GM21576 (cell line): ENCODE results near the gene HSD17B4.
"Not testable (repeated sequence)": the region's sequence is repeated elsewhere in the genome, so short reads cannot be mapped to it uniquely, and the experiment has no call there.

Experiments
- ATAC-seq: cut with Tn5 transposase; IDR thresholded peaks from one replicate; pipeline ENCODE4 v1.9.1; 2021; ENCODE audit warnings: mild to moderate bottlenecking, moderate library complexity; ENCODE audit not compliant: unreplicated experiment

Gene HSD17B4

DNA sequence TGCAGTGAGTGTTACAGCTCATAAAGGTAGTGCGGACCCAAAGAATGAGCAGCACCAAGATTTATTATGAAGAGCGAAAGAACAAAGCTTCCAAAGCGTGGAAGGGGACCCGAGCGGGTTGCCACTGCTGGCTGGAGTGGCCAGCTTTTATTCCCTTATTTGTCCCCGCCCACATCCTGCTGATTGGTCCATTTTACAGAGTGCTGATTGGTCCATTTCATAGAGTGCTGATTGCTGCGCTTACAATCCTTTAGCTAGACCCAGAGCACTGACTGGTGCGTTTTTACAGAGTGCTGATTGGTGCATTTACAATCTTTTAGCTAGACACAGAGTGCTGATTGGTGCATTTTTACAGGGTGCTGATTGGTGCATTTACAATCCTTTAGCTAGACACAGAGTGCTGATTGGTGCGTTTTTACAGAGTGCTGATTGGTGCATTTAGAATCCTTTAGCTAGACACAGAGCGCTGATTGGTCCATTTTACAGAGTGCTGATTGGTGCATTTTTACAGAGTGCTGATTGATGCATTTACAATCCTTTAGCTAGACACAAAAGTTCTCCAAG, 19.5 kb upstream of the HSD17B4 start:
- not testable (repeated sequence) for ATAC-seq

DNA sequence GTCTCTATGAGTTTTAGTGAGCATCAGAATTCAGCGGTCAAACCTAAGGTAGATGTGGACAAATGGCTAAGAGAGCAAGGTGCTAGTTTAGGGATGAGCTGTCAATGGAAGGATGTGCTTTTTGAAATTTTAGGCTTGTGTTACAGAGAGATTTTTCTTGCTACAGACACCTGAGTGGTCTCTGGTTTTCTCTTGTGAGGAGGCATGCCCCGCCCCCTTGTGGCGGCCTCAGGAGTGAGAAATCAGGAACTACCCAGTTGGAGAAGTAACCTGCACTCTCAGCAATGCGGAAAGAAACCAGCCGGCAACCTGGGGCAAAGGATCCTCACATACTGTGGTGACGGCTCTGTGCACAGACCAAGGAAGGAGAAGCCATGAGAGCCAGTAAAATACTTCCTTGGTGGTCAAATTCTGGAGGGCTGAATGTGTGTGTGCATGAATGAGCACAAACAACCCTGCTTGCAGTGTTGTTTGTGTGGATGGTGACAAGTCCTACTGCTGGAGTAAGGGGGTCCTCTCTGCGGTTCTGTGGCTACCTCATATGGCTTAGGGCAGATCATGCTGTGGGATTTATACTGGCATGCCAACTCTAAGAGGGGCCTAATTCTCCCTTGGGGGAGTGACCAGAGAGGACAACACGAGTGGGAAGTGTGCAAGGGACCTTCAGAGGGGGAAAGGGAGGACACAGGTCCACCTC, 16.7 kb upstream of the HSD17B4 start:
- peak; percentile 95 for ATAC-seq

GRCh38 chr5:119437785-119438586, 14.3 kb upstream of the HSD17B4 start:
- ATAC-seq, result not testable (repeated sequence)

GRCh38 chr5:119438587-119438917, 13.7 kb upstream of the HSD17B4 start:
- ATAC-seq, result not testable (repeated sequence)

GRCh38 chr5:119439140-119439631, 13.1 kb upstream of the HSD17B4 start:
- ATAC-seq, result no peak

- not testable (repeated sequence) for ATAC-seq
These were observed 12.7 kb upstream of the HSD17B4 start for GRCh38 chr5:119439632-119440031.

DNA sequence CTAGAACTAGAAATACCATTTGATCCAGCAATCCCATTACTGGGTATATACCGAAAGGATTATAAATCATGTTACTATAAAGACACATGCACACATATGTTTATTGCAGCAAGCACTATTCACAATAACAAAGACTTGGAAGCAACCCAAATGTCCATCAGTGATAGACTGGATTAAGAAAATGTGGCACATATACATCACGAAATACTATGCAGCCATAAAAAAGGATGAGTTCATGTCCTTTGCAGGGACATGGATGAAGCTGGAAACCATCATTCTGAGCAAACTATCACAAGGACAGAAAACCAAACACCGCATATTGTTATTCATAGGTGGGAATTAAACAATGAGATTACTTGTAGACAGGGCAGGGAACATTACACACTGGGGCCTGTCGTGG, 7.7 kb upstream of the HSD17B4 start:
- ATAC-seq, result not testable (repeated sequence)

DNA sequence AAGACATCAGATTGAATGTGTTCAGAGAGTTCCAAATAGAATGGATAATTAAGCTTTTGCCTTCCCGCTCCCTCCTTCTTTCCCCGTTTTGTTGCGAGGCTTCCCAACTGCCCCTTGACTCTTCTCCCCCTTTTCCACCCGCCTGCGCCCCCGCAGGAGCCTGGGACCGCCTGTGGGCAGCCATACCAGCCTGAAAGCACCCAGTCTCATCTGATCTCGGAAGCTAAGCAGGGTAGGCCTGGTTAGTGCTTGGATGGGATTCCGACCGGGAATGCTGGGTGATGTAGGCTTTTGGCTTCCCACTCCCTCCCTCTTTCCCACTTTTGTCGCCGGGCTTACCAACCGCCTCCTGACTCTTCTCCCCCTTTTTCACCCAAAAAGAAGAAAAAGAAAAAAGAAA, 6.8 kb upstream of the HSD17B4 start:
- no peak for ATAC-seq

DNA sequence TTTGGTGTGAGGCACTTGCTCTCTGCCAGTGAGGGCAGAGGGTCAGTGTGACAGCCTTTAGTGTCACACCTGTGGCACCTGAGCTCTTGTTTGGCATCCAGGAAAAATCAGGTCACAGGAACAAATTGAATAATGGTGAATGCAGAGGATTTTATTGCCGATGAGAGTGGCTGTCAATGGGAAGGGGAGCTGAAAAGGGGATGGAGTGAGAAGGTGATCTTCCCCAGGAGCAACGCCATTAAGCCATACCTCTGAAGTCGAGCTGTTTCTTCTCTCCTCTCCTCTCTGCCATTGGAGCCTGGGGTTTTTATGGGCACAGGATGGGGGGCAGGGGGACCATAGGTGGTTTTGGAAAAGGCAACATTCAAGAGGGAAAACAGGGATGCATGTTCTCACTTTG, 2.4 kb upstream of the HSD17B4 start:
- no peak for ATAC-seq

- not testable (repeated sequence) for ATAC-seq
These were observed 1.7 kb upstream of the HSD17B4 start for GRCh38 chr5:119450627-119451026.

DNA sequence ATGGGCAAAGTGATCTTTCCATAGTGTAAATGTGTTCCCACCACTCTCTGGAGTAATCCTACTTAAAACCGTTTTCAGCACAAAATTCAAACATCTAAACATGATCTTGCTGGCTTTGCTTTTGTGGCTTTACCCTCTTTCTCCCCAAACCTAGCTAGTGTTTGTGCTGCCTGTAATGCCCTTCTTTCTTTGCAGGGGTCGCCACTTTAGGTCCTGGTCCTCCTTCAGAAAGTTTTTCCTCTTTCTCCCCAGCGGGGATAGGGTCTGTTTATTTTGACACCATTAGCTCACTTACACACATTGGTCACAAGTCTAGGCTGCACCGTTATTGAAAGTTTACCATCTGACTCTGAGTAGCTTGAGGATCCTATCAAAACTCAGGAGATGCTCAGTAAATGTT, 736 bp upstream of the HSD17B4 start:
- no peak for ATAC-seq

GRCh38 chr5:119452060-119452372, 281 bp upstream of the HSD17B4 start:
- ATAC-seq, result no peak

DNA sequence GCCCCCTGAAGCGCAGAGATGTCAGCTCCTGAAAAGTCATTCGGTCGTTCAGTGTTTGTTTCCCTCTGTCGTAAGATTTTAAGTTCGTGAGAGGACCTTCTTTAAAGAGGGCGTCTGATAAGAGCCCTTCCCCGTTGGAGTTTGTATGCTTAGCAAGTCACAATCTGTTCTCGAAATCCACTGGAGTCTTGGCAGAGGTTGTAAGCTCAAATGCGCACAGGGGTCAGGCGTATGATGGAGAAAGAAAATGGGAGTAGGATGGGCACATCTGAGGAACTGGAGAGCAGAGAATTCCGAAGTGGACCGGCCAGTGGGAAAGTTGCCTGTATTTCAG, 710 bp downstream of the HSD17B4 start:
- no peak for ATAC-seq

- no peak for ATAC-seq
These were observed 1.9 kb downstream of the HSD17B4 start for GRCh38 chr5:119454171-119454570.

- no peak for ATAC-seq
These were observed 6.8 kb downstream of the HSD17B4 start for GRCh38 chr5:119458911-119459632.

DNA sequence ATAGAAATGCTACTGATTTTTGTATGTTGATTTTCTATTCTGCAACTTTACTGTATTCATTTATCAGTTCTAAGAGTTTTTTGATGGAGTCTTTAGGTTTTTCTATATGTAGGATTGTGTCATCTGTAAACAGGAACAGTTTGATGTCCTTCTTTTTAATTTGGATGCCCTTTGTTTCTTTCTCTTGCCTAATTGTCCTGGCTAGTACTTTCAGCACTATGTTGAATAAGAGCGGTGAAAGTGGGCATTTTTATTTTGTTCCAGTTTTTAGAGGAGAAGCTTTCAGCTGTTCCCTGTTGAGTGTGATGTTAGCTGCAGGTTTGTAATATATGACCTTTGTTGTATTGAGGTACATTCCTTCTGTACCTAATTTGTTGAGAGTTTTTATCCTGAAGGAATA, 13.3 kb downstream of the HSD17B4 start:
- ATAC-seq, result no peak

- no peak for ATAC-seq
These were observed 16.0 kb downstream of the HSD17B4 start for GRCh38 chr5:119468286-119468685.

DNA sequence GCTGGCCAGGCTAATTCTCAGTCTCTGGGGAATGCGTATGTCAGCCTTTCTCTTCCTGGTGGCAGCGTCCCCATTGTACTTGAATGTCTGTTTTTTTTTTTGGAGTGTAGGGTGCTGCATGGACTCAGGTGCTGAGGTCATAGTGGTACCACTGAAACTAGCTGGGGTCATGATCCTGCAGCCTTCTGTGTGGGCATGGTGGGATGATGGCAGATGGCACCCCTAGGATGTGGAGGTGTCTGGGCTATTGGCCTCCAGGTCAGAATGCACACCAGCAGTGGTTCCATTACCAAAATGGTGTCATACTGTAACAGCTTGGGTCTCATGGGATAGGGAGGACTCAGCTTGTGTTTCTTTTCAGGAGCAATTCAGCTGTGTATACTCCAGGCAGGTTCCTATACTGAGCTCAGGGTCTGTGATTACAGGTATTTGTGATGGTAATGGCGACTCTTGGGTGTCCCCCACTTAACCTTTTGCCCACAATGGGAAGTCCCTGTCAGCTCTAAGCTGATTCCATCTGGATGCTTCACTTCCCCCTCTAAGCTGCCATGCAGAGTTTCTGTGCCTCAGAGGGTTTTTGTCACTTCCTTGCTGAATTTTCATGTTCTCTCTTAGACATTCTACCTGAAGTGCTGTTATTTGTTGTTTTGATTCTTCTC, 17.9 kb downstream of the HSD17B4 start:
- peak; percentile 67 for ATAC-seq

GRCh38 chr5:119470851-119471451, 18.7 kb downstream of the HSD17B4 start:
- peak; percentile 44 for ATAC-seq

DNA sequence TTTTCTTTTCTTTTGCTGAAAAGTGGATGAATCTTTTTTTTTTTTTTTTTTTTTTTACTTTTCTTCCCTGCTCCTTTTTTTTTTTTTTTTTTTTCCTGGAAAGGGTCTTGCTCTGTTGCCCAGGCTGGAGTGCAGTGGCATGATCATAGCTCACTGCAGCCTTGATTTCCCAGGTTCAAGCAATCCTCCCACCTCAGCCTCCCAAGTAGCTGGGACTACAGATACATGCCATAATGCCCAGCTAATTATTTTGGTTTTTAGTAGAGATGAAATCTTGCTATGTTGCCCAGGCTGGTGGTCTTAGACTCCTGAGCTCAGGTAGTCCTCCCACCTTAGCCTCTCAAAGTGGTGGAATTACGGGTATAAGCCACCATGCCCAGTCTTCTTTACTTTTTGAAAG, 20.9 kb downstream of the HSD17B4 start:
- ATAC-seq, result no peak

- ATAC-seq, result no peak
These were observed 24.0 kb downstream of the HSD17B4 start for GRCh38 chr5:119476341-119476740.
